K562 (cell line): Measurements from ENCODE around the gene PIK3CD. TPM values are rescaled to one million over a fixed set of nuclear protein-coding genes. Genes with fewer than 3 reads are reported as not detected.

ENCODE experiments used
- ATAC-seq: fragments of 200-7000 bp; cut with Tn5 transposase; 3 replicates; pipeline ENCODE4 v1.9.1; 2020; ENCODE audit warnings: moderate library complexity
- BruUV-seq: library from RNA; stranded (reverse); fragments of 400-500 nt; replicated peaks from 2 replicates; lab custom pipeline; 2021; lab: Mats Ljungman, UMichigan
- CTCF ChIA-PET: fragments of 300-600 bp; formaldehyde crosslinking; extraction: SDS; loops from one replicate; lab custom pipeline; 2021; ENCODE audit warnings: low intra/inter-chr PET ratio; lab: Yijun Ruan, JAX
- POLR2A ChIA-PET: fragments of 300-600, 350-650 bp; sonication (Branson Sonifier 250); formaldehyde crosslinking; extraction: SDS; loops from one replicate; lab custom pipeline; 2021; ENCODE audit warnings: antibody characterized with exemption, inconsistent platforms; lab: Yijun Ruan, JAX
- DNase-seq, 4 experiments: peaks; one replicate each; pipeline versions ENCODE4 v3.0.0 to v3.0.0-alpha.2; 2011 to 2018; ENCODE audit warnings: low spot score in 3 of 4, mixed read lengths in 3 of 4; ENCODE audit errors: extremely low read depth in 1 of 4
- FAIRE-seq: peaks from 2 replicates; lab custom pipeline; 2011; peaks lifted over from hg19 to GRCh38; lab: Jason Lieb, UNC
- H2AFZ ChIP-seq: 2 replicates; pipeline ENCODE4 v1.6.0; 2011; ENCODE audit warnings: low read depth, low read length, control low read depth, inconsistent platforms
- H3K27ac ChIP-seq: fragments of 200-600 bp; 3 replicates; pipeline ENCODE4 v1.8.0; 2011; ENCODE audit warnings: low read depth, mild to moderate bottlenecking, control low read depth, inconsistent platforms, low read length, moderate library complexity, mixed read lengths; ENCODE audit errors: extremely low read depth
- H3K27me3 ChIP-seq, 2 experiments: fragments of 300-600 bp in 1 of 2; 2 replicates in 1 of 2; 3 replicates in 1 of 2; pipeline versions ENCODE4 v1.6.0 to v1.8.0; 2011; ENCODE audit warnings: inconsistent platforms in 2 of 2, low read length in 2 of 2, mild to moderate bottlenecking in 1 of 2, mixed read lengths in 1 of 2, moderate library complexity in 1 of 2; ENCODE audit not compliant: control insufficient read depth in 2 of 2, insufficient read depth in 2 of 2
- H3K36me3 ChIP-seq: fragments of 300-600 bp; 3 replicates; pipeline ENCODE4 v1.8.0; 2011; ENCODE audit warnings: mild to moderate bottlenecking, low read length, inconsistent platforms; ENCODE audit not compliant: control insufficient read depth, insufficient read depth
- H3K4me1 ChIP-seq, 2 experiments: fragments of 200-600 bp in 1 of 2; replicated peaks in 1 of 2; 2 replicates in 1 of 2; 3 replicates in 1 of 2; pipeline versions ENCODE4 v1.5.1 to v1.8.0; 2011; ENCODE audit warnings: inconsistent platforms in 2 of 2, low read length in 2 of 2, mild to moderate bottlenecking in 1 of 2, mixed read lengths in 1 of 2, moderate library complexity in 1 of 2; ENCODE audit not compliant: control insufficient read depth in 2 of 2, insufficient read depth in 2 of 2
- H3K4me2 ChIP-seq: 2 replicates; pipeline ENCODE4 v1.6.1; 2011; ENCODE audit warnings: low read length, control low read depth, inconsistent platforms, mixed read lengths; ENCODE audit not compliant: insufficient read depth
- H3K4me3 ChIP-seq: fragments of 200-600 bp; sonication (generic), shearing (Covaris generic); 2 replicates; pipeline ENCODE4 v1.5.1; 2016; ENCODE audit warnings: control low read depth, inconsistent platforms
- H3K79me2 ChIP-seq: fragments of 200-600 bp; 3 replicates; pipeline ENCODE4 v1.8.0; 2011; ENCODE audit warnings: low read length, inconsistent platforms; ENCODE audit not compliant: control insufficient read depth, insufficient read depth
- H3K9ac ChIP-seq, 2 experiments: 2 replicates each; pipeline versions ENCODE4 v1.6.0 to v1.6.1; 2011; ENCODE audit warnings: low read depth in 2 of 2, low read length in 2 of 2, control low read depth in 1 of 2, inconsistent platforms in 1 of 2, mild to moderate bottlenecking in 1 of 2, mixed read lengths in 1 of 2; ENCODE audit not compliant: insufficient read depth in 1 of 2
- H3K9me1 ChIP-seq: one replicate; pipeline ENCODE4 v1.6.0; 2011; ENCODE audit warnings: inconsistent platforms, mild to moderate bottlenecking, low read length, moderate library complexity; ENCODE audit not compliant: control insufficient read depth, insufficient read depth
- H3K9me3 ChIP-seq: replicated peaks from 2 replicates; pipeline ENCODE4 v1.5.1; 2011; ENCODE audit warnings: low read depth, low read length, inconsistent platforms; ENCODE audit not compliant: control insufficient read depth, insufficient read depth
- H4K20me1 ChIP-seq: replicated peaks from 2 replicates; pipeline ENCODE4 v1.6.1; 2011; ENCODE audit warnings: low read length, inconsistent platforms, mixed read lengths; ENCODE audit not compliant: control insufficient read depth, insufficient read depth
- BACH1 ChIP-seq: fragments of 200-800 bp; sonication (Bioruptor generic); IDR thresholded peaks from 2 replicates; pipeline ENCODE4 v1.6.1; 2016; ENCODE audit warnings: missing genetic modification characterization, missing compliant biosample characterization
- CBX5 ChIP-seq: IDR thresholded peaks from 2 replicates; pipeline ENCODE4 v1.6.1; 2014; ENCODE audit warnings: low read depth, borderline replicate concordance
- KLF10 ChIP-seq: fragments of 250-450 bp; sonication (Bioruptor Pico); IDR thresholded peaks from 2 replicates; pipeline ENCODE4 v1.6.1; 2021; ENCODE audit warnings: matching md5 sums
- PRMT5 ChIP-seq: sonication (generic); formaldehyde crosslinking; IDR thresholded peaks from 2 replicates; pipeline ENCODE4 v1.5.0; 2020; ENCODE audit warnings: missing genetic modification reagents
- SAP30 ChIP-seq: fragments of 200-600 bp; sonication (generic); IDR thresholded peaks from 2 replicates; pipeline ENCODE4 v1.6.1; 2012; ENCODE audit warnings: borderline replicate concordance, low read depth, mild to moderate bottlenecking, moderate library complexity, low read length, control low read depth, inconsistent platforms; ENCODE audit not compliant: insufficient read depth, poor library complexity, severe bottlenecking
- SP1 ChIP-seq: sonication (generic); formaldehyde crosslinking; IDR thresholded peaks from 2 replicates; pipeline ENCODE4 v1.8.1; 2022; ENCODE audit warnings: mild to moderate bottlenecking, missing genetic modification reagents
- SUPT5H ChIP-seq: fragments of 450-650 bp; IDR thresholded peaks from 2 replicates; pipeline ENCODE4 v1.6.1; 2016
- XRCC3 ChIP-seq: fragments of 450-650 bp; IDR thresholded peaks from 2 replicates; pipeline ENCODE4 v1.6.1; 2017; ENCODE audit warnings: mild to moderate bottlenecking, moderate library complexity
- ZNF436 ChIP-seq: fragments of 250-450, 450-650 bp; sonication (Bioruptor Pico); formaldehyde crosslinking; IDR thresholded peaks from 2 replicates; pipeline ENCODE4 v1.7.0; 2020; ENCODE audit warnings: mild to moderate bottlenecking
- ZNF583 ChIP-seq: fragments of 250-450 bp; sonication (Bioruptor Pico); IDR thresholded peaks from 2 replicates; pipeline ENCODE4 v1.4.0; 2020
- ZNF766 ChIP-seq: fragments of 200-800 bp; sonication (Bioruptor generic); conservative IDR thresholded peaks from 2 replicates; pipeline ENCODE4 v1.6.1; 2016; ENCODE audit warnings: missing genetic modification characterization, missing compliant biosample characterization
- WGBS: fragments of 100-300 bp; shearing (Covaris generic); methylation state at CpG from one replicate; pipeline ENCODE4 v1.1.6; 2016; ENCODE audit warnings: low coverage, mixed read lengths; ENCODE audit not compliant: insufficient coverage; ENCODE audit errors: missing lambda C conversion rate; 5-methylcytosine and 5-hydroxymethylcytosine counted together
- in situ Hi-C: fragments of 300-500 bp; cut with MboI; formaldehyde crosslinking; loops from 4 replicates; pipeline ENCODE4 v1.15.0; 2018; ENCODE audit warnings: inconsistent platforms, mixed read lengths
- intact Hi-C: fragments of 100-400 bp; cut with micrococcal nuclease; formaldehyde crosslinking; loops from 2 replicates; pipeline ENCODE4 v1.14.2; 2022
- polyA plus RNA-seq, 8 experiments: library from polyadenylated mRNA; depleted of rRNA in 4 of 8; stranded (reverse) in 5 of 8; unstranded in 3 of 8; fragments of >200 nt; fragmentation: Nextera tagmentation in 2 of 8; fragmentation: Illumina TruSeq in 1 of 8; extraction: Ambion mirVana in 2 of 8; extraction: Trizol in 1 of 8; gene quantifications; 2 replicates each; pipeline versions ENCODE4 v1.2.1 to v1.2.3, GENCODE V29; 2011 to 2014; ENCODE audit warnings: inconsistent platforms in 1 of 8, missing spikeins in 1 of 8
- total RNA-seq, 7 experiments: library from RNA; depleted of rRNA in 6 of 7; stranded (reverse); fragments of >200 nt in 6 of 7; fragmentation: Illumina TruSeq in 2 of 7; extraction: Trizol in 2 of 7; gene quantifications; 2 replicates each; pipeline versions ENCODE4 v1.2.1 to v1.2.3, GENCODE V29; 2011 to 2021; ENCODE audit warnings: low replicate concordance in 1 of 7
- TF ChIP-seq, protein P1 (sequence below): fragments of 250-450 bp; sonication (Bioruptor Pico); IDR thresholded peaks from 2 replicates; pipeline ENCODE4 v1.8.0; 2021; ENCODE audit warnings: moderate library complexity, mild to moderate bottlenecking, inconsistent platforms
- TF ChIP-seq, protein P2 (sequence below): fragments of 250-450 bp; sonication (Bioruptor Pico); IDR thresholded peaks from 2 replicates; pipeline ENCODE4 v1.4.0; 2020; ENCODE audit warnings: mild to moderate bottlenecking
- TF ChIP-seq, protein P3 (sequence below): IDR thresholded peaks from 2 replicates; pipeline ENCODE4 v1.6.1; 2016; ENCODE audit warnings: missing genetic modification characterization, missing compliant biosample characterization
- TF ChIP-seq, protein P4 (sequence below), 2 experiments: fragments of 450-650 bp in 1 of 2; sonication (generic) in 1 of 2; formaldehyde crosslinking in 1 of 2; IDR thresholded peaks in 1 of 2; conservative IDR thresholded peaks in 1 of 2; 2 replicates each; pipeline versions ENCODE4 v1.6.1 to v1.8.1; 2016 to 2023; ENCODE audit warnings: mild to moderate bottlenecking in 2 of 2, moderate library complexity in 2 of 2, inconsistent platforms in 1 of 2, missing genetic modification reagents in 1 of 2

PIK3CD gene
- total and polyA plus RNA-seq, 9 of the 15 experiments (the other 6 are each of a cell fraction or from before 2014, with no cell fraction given), result 1.8 to 20.8 (median 7.2) TPM

DNA sequence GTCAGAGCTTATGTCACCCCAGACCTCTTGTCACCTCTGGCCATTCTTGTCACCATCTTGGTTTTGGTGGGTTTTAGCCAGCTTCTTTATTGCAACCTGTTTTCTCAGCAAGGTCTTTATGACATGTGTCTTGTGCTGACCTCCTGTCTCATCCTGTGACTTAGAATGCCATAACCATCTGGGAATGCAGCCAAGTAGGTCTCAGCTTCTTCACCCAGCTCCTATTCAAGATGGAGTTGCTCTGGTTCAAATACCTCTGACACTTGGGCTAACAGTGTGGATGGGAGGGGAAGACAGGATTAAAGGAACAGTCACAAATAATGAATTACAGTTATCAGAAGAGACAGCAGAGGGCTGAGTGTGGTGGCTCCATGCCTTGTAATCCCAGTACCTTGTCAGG, 30.5 kb upstream of the PIK3CD start (continued):
- TF ChIP-seq ZNF766 (CRISPR knock-in tag) (0 out of 2 replicates have a peak, but pooled peaks have one; percentile 35), SUPT5H (no peak), ZNF583 (0 out of 2 replicates have a peak, but pooled peaks have one; percentile 32), PRMT5 (CRISPR knock-in tag) (no peak), KLF10 (CRISPR knock-in tag) (no peak), XRCC3 (no peak)
- TF ChIP-seq, protein P1, sequence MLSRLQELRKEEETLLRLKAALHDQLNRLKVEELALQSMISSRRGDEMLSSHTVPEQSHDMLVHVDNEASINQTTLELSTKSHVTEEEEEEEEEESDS (CRISPR knock-in tag), result no peak
- TF ChIP-seq, protein P2, sequence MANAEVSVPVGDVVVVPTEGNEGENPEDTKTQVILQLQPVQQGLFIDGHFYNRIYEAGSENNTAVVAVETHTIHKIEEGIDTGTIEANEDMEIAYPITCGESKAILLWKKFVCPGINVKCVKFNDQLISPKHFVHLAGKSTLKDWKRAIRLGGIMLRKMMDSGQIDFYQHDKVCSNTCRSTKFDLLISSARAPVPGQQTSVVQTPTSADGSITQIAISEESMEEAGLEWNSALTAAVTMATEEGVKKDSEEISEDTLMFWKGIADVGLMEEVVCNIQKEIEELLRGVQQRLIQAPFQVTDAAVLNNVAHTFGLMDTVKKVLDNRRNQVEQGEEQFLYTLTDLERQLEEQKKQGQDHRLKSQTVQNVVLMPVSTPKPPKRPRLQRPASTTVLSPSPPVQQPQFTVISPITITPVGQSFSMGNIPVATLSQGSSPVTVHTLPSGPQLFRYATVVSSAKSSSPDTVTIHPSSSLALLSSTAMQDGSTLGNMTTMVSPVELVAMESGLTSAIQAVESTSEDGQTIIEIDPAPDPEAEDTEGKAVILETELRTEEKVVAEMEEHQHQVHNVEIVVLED (CRISPR knock-in tag), result peak; percentile 30; the same call in 1 of the 2 replicates

DNA sequence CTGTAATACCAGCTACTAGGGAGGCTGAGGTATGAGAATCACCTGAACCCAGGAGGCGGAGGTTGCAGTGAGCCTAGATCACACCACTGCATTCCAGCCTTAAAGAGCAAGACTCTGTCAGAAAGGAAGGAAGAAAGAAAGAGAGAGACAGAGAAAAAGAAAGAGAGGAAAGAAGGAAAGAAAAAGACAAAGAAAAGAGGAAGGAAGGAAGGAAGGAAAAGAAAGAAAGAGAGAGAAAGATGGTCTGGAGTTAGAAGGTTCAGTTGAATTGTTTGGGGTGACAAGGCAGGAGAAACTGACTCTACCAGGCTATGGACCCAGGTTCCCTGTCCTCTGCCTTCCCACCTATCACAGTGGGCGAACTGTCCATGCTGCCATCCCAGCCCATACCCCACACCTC, 27.4 kb upstream of the PIK3CD start:
- H3K9me1 ChIP-seq, result no peaks in the 10 kb centered on the region
- no peaks in the 10 kb centered on the region for H3K9me3 ChIP-seq
- TF ChIP-seq, protein P3, sequence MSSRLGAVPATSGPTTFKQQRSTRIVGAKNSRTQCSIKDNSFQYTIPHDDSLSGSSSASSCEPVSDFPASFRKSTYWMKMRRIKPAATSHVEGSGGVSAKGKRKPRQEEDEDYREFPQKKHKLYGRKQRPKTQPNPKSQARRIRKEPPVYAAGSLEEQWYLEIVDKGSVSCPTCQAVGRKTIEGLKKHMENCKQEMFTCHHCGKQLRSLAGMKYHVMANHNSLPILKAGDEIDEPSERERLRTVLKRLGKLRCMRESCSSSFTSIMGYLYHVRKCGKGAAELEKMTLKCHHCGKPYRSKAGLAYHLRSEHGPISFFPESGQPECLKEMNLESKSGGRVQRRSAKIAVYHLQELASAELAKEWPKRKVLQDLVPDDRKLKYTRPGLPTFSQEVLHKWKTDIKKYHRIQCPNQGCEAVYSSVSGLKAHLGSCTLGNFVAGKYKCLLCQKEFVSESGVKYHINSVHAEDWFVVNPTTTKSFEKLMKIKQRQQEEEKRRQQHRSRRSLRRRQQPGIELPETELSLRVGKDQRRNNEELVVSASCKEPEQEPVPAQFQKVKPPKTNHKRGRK (tag), result peak; percentile 61
- no peak for TF ChIP-seq CBX5
- TF ChIP-seq SAP30, result no peak
- TF ChIP-seq SP1 (CRISPR knock-in tag), result no peak
- TF ChIP-seq, protein P4, sequence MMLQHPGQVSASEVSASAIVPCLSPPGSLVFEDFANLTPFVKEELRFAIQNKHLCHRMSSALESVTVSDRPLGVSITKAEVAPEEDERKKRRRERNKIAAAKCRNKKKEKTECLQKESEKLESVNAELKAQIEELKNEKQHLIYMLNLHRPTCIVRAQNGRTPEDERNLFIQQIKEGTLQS (IDR thresholded peaks at IDR 0.05), result no peak
- TF ChIP-seq, protein P4 (CRISPR knock-in tag; conservative IDR thresholded peaks at IDR 0.05), result no peak
- TF ChIP-seq ZNF436 (CRISPR knock-in tag), result no peak
- no peak for TF ChIP-seq BACH1 (tag)
- TF ChIP-seq, all 486 proteins: peak for 1
- in situ Hi-C loops (no loop called here), intact Hi-C loops (no loop called here)
- Histone ChIP-seq H3K27ac (no peak overlapping the region), H3K79me2 (no peaks in the 10 kb centered on the region), H3K36me3 (no peaks in the 10 kb centered on the region), H3K9ac (peak overlapping the region in 1 of 2 experiments; percentile 50; a peak in 1 of 4 replicates), H2AFZ (peak overlapping the region; percentile 75; the same call in 1 of the 2 replicates), H3K4me1 (peaks cover 7 to 27% of the 10 kb centered on the region in 2 experiments; a peak in 4 of 5 replicates), H3K4me2 (no peak overlapping the region; the same call in 1 of the 2 replicates), H3K4me3 (no peak overlapping the region), H3K27me3 (peaks cover 4 to 18% of the 10 kb centered on the region in 2 experiments), H4K20me1 (no peaks in the 10 kb centered on the region)
- POLR2A ChIA-PET, result interaction anchor here (0.6 kb wide), 2 partner anchors 30 to 85 kb away, joined by 3 to 4 read pairs; no protein-coding TSS in a partner anchor
- no peak for DNase-seq
- ATAC-seq, result no peak
- CTCF ChIA-PET, result interaction anchor here (0.5 to 0.6 kb wide), 2 partner anchors 95 to 170 kb away, joined by 4 read pairs; no protein-coding TSS in a partner anchor
- WGBS, result 34% methylated on average over 2 of the region's 2 CpGs
- no TSS peak for BruUV-seq
- FAIRE-seq, result no peak
